ENCODE data around the gene MRRF.
A peak's percentile ranks its signal among the peaks of the same experiment; 100 is the strongest.

Gene MRRF

DNA sequence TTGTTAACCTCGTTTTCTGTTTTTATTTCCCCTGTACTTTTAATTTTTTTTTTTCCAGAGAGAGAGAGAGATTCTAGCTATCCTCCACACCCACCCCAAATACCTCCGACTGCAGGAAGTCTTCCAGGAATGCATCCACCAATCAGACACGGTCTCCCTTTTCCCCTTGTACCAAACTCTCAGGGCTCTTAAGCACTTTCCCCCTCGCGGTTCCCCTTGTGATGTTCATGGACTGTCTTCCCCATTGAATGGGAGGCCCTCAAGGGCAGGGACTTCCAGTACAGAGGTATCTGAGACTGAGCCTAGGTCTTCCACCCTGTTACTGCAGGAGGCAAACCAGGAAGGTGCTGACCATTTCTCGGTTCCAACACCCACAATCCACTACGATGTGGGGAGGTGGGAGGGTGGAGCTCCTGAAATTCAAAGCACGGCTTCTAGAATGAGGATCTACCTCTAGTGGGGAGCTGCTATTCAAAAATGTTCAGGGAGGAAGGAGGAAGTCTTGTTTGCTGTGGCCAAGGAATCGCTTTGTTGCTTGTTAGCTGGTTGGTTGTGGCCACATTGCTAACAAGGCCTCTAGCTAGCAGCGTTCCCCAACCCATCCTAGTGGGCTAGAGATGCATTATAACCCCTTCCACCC lies 68.6 kb downstream of the MRRF start:
- DNase-seq: peak; percentile 9 to 15

- no peak for DNase-seq
These were observed 70.2 kb downstream of the MRRF start for GRCh38 chr9:122334916-122335315.

DNA sequence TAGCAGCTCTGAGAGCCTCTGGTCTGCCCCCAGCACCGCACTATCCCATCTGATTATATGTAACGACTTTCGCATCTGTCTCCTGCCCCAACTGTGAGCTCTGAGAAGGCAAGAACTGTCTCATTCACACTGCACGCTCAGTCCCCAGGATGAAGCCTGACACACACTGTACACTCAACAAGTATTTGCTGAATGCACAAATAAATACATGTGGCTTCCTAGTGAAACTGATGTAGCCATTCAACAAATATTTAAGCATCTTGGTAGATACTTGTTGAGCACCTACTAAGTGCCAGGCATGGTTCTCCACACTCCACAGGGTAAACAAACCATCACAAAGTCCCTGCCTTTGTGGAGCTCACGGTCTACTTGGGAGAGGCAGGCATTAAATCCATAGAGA lies 71.5 kb downstream of the MRRF start:
- no peak for DNase-seq

- DNase-seq: no peak
These were observed 72.3 kb downstream of the MRRF start for GRCh38 chr9:122336866-122337555.

GRCh38 chr9:122337556-122337929 lies 72.9 kb downstream of the MRRF start:
- no peak for DNase-seq

DNA sequence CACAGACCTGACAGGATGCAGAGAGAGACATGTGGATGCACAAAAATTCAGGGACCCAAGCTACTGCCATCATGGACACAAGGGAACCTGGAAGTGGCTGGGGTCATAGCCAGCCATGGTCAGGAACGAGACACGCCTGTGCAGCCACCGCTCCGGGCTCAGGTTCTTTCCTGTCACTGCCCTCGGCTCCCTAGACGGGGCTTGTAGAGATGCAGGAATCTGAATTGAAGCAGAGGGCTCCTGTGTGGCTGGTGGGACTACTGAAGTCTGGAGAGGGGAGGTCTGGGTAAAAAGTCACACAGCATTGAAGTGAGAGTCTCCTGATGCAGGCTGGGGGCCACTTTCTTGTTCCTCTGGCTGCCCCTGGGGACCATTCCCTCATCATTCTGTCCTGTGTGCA lies 73.9 kb downstream of the MRRF start:
- DNase-seq: no peak

- DNase-seq: no peak
These were observed 74.3 kb downstream of the MRRF start for GRCh38 chr9:122338994-122339393.

DNA sequence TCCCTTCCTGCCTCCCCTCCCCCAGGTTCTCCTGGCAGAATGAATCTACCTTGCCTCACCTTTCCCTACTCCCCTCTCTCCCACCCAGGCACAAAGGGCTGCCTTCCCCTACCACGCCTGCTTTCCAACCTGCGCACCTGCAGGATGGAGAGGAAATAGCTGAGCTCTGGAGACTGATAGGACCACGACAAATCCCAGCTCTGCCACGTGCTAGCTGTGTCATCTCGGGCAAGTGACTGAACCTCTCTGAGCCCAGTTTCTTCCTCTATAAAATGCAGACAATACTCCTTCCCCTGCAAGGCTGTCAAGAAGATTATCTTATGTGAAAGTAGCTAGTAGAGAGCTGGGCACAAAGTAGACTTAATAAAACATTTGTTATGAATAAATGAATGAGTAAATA lies 74.9 kb downstream of the MRRF start:
- no peak for DNase-seq

- DNase-seq: no peak
These were observed 75.5 kb downstream of the MRRF start for GRCh38 chr9:122340161-122340560.

DNA sequence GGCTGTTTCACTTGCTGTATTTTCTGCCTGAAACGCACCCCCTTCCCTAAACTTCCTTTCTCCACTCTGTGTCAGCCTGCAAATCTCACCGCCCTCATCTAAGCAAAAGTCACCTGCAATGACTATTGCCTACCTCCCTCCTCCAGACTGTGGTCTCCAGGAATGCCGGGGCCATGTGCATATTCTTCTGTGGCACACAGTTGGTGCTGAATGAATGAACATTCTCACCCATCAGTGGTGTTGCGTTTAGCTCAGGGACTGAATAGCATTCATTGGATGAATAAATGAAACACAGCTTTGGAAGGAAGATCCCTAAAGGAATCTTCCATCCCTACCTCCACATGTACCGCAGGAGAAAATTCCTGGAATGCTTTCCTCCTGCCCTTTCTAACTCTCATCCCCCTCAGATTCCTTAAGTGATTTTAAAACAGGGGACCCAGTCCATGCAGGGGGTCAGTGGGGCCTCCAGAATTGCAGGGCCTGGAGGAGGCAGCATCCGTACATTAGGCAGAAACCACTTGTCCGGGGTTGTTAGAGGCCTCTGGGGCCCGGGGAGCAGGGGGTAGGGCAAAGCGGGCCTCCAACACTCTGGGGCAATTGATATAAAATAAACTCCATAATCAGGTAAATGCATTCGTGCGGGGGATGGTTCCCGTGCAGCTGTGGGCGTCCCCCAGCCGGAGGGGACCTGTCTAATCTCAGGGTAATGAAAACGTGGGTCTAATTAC lies 77.8 kb downstream of the MRRF start:
- no peak for DNase-seq

DNA sequence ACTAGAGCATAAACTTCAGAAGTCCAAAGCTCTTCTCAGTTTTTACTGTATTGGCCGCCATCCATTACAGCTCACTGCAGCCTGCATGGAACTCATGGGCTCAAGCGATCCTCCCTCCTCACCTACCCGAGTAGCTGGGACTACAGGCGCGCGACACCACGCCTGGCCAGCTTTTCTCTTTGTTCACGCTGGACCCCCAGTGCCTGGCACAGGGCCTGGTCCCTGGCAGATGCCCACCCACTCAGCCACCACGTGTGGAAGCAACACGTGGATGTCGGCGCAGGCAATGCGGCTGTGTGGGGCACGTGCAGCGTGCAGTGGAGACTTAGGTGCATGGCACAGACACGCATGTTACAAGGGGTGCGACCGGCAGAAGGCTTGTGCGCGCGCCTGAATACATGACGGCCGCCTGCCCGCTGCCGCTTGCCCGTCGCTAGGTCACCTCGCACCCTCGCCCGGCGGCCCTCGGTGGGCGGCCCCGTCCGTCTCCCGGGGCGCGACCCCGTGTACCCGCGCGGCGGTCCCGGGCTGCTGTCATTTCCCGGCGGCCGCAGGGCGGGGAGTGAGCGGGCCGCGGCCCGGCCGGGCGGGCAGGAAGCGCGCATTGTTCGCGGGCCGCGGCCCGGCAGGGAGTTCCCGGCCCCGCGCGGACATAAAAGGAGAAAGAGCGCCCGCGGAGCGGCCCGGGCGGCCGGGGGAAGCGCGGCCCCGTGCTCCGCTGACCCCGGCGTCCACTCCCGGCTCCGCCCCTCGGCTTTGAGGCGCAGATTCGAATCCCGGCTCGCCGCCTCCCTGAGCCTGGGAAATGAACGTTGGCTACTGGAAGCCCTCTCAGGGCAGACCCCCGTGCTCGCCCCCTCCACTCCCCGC lies 82.0 kb downstream of the MRRF start:
- peak; percentile 31 to 47 for DNase-seq

DNA sequence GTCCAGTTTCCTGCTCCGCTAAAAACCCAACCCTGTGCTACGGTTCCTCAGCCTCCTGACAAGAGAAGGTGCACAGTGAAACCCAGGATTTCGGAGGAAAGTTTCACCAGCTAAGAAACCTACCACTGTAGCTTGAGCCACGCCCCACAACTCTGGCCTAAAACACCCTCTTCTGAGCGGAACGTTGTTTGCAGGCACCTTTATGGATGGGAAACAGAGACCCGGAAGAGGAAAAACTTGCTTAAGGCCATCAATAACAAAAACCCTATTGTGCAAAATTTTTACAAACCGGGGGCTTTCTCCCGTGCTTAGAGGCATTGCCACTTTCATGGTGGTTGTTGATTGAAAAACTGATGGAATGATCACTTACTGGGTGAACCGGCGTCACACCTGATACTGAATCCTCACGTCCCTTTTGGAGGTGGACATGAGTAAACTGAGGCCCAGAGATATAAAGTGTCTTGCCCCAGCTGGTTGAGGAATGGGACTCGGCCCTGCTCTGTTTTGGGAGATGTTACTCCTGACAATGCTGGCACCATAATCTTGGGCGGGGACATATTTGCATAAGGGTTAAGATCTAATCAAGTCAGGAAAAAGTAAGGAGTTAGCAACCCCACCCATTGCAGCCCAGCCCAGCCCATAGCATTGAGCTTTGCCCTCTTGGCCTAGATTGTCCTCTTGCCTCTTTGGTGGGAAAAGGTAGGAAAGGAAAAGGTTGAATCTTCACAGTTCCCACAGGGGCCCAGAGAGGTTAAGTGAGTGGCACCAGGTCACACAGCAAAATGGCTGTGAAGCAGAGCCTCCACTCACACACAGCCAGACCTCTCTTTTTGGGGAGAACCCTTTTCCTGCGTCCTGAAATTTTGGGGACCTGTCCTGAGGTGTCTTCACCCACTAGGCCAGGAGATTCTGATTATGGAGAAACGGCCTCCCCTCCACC lies 82.9 kb downstream of the MRRF start:
- DNase-seq: no peak

DNA sequence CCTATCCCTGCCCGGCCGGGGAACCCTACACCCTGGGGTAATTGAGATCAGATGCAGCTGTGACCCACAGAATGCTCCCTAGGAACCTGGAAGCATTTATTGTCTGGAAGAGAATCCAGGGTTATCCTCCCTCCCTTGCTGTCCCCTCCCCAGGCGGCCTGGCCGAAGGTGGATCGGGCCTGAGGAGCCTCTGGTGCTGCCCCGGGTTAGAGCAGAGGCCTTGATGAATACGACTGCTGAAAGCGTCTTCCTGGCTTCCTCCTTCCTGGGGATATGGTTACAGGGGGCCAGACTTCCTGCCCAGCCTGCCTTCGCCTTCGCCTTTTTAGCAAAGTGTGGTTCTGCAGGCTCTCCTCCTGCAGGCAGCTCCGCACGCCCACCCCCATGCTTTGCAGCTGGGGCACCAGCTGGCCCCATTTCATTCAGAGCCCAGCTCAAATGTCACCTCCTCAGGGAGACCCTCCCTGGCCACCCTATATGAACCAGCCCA lies 83.7 kb downstream of the MRRF start:
- DNase-seq: no peak

DNA sequence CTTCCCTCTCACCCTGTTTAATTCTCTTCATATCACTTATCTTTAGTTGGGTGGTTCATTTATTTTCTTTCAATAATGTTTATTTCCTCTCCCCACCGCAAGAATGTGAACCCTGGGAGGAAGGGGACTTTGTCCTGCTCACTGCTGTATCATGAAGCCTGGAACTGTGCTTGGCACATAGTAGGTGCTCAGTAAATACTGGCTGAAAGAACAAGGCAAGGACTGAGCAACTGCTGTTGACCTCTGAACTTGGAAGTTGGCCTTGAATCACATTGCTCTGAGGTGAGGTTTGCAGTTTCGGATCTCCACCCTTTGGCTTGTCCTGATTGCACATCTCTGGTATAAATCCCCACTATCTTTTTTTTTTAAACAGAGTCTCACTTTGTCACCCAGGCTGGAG lies 84.1 kb downstream of the MRRF start:
- DNase-seq: no peak

DNA sequence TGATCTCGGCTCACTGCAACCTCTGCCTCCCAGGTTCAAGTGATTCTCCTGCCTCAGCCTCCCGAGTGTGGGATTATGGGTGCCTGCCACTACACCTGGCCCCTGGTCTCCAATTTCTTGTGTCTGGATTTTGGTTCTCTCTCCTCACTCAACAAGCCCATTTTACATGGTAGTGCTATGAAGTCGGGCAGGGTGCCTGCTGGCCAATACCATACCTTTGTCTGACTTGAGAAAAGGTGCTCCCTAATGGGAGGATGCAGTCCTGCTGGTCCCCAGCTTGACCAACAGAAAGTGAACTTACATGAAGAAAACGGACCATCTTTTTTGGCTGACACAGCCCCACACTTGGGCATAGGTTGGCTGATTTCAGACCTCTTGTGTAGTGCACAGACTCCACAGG lies 84.5 kb downstream of the MRRF start:
- no peak for DNase-seq

DNA sequence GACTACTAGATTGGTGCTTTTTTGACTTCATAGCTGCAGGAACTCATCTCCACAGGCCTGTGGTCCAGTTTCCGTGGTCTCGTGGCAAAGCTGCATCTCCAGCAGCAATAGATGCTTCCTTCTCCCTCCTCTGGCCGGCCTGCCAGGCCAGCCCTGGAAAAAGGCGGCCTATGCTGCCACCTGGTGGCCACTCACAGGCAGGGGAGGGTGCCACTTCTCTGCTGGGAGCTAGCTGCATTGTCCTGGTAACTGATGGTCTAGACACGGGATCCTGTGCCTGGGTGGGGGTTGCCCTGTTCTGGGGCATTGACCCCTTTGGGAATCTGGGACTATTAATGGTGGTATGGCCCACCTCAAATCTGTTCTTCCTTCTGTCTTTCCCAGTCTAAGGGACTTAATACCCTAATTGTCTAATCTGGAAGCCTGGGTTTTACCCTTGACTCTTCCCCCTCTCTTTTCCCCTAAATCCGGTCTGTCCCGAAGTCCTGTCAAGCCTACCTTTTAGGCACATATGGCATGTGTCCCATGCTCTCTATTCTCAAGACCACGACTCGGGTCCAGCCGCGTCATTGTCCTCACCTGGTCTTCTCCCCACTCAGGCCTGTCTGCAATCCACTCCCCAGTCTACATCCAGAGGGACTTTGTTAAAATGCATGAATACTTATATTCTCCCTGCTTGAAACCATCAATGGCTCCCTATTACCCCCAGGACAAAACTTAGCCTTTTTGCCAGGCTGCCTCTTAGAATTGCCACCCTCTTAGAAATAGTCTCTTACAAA lies 86.1 kb downstream of the MRRF start:
- peak; percentile 60 to 89 for DNase-seq

DNA sequence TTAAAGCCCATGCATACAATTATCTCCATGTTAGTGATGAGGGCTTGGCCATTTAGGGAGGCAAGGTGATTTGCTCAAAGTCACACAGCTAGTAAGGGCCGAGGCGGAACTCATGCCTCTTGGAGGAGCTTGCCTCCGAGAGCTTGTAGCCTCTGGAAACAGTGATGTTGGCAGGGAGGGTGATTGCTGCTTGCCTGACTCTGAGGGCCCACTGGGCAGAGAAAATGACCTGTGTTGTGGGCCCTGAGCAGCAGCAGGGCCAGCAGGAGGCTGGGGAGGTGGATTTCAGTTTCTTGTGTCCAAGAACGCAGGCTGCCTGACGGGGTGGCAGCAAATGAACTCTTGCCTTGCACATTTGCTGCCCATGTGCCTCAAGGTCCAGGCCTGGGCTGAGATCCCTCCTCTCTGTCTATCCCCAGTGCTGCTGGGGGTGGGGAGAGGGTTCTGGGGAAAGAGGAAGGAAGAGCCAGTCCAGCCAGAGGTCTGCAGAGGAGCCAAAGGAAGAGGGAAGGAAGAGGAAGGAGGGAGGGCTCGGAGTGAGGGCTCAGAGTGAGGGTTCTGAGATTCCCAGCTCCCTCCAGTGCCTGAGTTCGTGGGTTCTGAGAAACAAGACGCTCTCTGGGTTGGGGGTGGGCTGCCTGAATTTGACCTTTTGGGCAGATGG lies 90.0 kb downstream of the MRRF start:
- DNase-seq: peak; percentile 38 to 47

DNA sequence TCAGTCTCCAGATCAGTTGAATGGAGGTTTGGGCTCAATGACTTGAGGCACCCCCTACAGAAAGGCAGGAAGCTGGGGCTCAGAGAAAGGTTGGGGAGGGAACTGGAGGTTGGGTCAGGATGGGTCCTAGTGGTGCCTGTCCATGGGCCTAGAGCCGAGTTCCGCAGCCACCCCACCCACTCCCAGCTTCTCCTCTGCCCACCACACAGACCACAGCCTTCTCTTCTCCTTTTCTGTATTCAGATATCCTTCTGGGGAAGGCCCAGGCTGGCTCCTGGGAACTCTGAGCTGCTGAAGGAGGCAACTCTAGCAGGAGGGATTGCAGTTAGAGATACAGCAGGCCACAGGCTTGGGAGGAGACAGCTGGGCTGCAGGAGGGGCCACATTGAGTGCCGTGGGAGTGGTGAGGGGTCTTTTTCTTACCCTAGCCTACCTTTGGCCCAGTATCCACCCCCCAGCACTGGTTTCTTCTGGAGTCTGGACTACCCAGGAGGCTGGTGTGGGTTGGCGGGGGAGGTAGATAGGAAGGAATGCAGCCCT lies 90.7 kb downstream of the MRRF start:
- peak; percentile 70 to 86 for DNase-seq

- no peak for DNase-seq
These were observed 91.9 kb downstream of the MRRF start for GRCh38 chr9:122356627-122357026.

GRCh38 chr9:122360891-122361290 lies 96.2 kb downstream of the MRRF start:
- no peak for DNase-seq

All from inflammatory macrophage treated with lipopolysaccharide for 1 hour (primary cell).